WTC11 (cell line): ENCODE data around the gene TPRG1L. TPM values are rescaled to one million over a fixed set of nuclear protein-coding genes. Genes with fewer than 3 reads are reported as not detected.
A peak's percentile ranks its signal among the peaks of the same experiment; 100 is the strongest.

Experiments
- ATAC-seq: fragments of 200-7000 bp; cut with Tn5 transposase; 2 replicates; pipeline ENCODE4 v1.10.0; 2021; ENCODE audit warnings: mild to moderate bottlenecking, moderate library complexity
- CTCF ChIA-PET: fragments of 300-600 bp; sonication (Branson Sonifier 250); formaldehyde crosslinking; loops from one replicate; lab custom pipeline; 2021; ENCODE audit warnings: antibody characterized with exemption; lab: Charles Lee
- POLR2A ChIA-PET: fragments of 350-600 bp; sonication (Branson Sonifier 250); formaldehyde crosslinking; loops from one replicate; lab custom pipeline; 2021; ENCODE audit warnings: antibody characterized with exemption; lab: Charles Lee
- DNase-seq: peaks from one replicate; pipeline ENCODE4 v3.0.0; 2021; ENCODE audit warnings: low spot score
- H3K27ac Mint-ChIP-seq: 2 replicates; pipeline ENCODE4 v1.8.0; 2021; ENCODE audit warnings: mixed read lengths
- H3K27me3 Mint-ChIP-seq: 2 replicates; pipeline ENCODE4 v1.8.0; 2021; ENCODE audit warnings: low read depth, mild to moderate bottlenecking, moderate library complexity, mixed read lengths
- H3K36me3 Mint-ChIP-seq: 2 replicates; pipeline ENCODE4 v1.8.0; 2021; ENCODE audit warnings: mixed read lengths
- H3K4me1 Mint-ChIP-seq: 2 replicates; pipeline ENCODE4 v1.8.0; 2022; ENCODE audit warnings: mixed read lengths
- H3K4me3 Mint-ChIP-seq: 2 replicates; pipeline ENCODE4 v1.8.0; 2021; ENCODE audit warnings: mild to moderate bottlenecking, moderate library complexity, mixed read lengths
- H3K9me3 Mint-ChIP-seq: 2 replicates; pipeline ENCODE4 v1.8.0; 2021; ENCODE audit warnings: mixed read lengths
- ATF2 ChIP-seq: sonication (generic); formaldehyde crosslinking; IDR thresholded peaks from 2 replicates; pipeline ENCODE4 v1.8.1; 2022; ENCODE audit warnings: low read depth, missing genetic modification reagents, borderline replicate concordance
- E2F4 ChIP-seq: sonication (generic); formaldehyde crosslinking; IDR thresholded peaks from 2 replicates; pipeline ENCODE4 v1.8.1; 2022; ENCODE audit warnings: low read depth, mild to moderate bottlenecking, moderate library complexity, missing genetic modification reagents, borderline replicate concordance
- ERG ChIP-seq: fragments of 250-450 bp; sonication (Bioruptor Pico); IDR thresholded peaks from 2 replicates; pipeline ENCODE4 v1.8.0; 2021; ENCODE audit warnings: mild to moderate bottlenecking
- ETV6 ChIP-seq: sonication (generic); formaldehyde crosslinking; IDR thresholded peaks from 2 replicates; pipeline ENCODE4 v1.8.1; 2022; ENCODE audit warnings: mild to moderate bottlenecking, missing genetic modification reagents
- FOXJ3 ChIP-seq: sonication (generic); formaldehyde crosslinking; IDR thresholded peaks from 2 replicates; pipeline ENCODE4 v1.9.0; 2021; ENCODE audit warnings: missing genetic modification reagents, mild to moderate bottlenecking, borderline replicate concordance
- FOXP1 ChIP-seq: sonication (generic); formaldehyde crosslinking; IDR thresholded peaks from 2 replicates; pipeline ENCODE4 v1.8.0; 2022; ENCODE audit warnings: missing genetic modification reagents, mild to moderate bottlenecking, moderate library complexity, borderline replicate concordance
- HMGA2 ChIP-seq: fragments of 250-450 bp; sonication (Bioruptor Pico); IDR thresholded peaks from 2 replicates; pipeline ENCODE4 v1.4.0; 2021; ENCODE audit warnings: mild to moderate bottlenecking, moderate library complexity
- MYBL2 ChIP-seq: sonication (generic); formaldehyde crosslinking; IDR thresholded peaks from 2 replicates; pipeline ENCODE4 v1.8.1; 2023; ENCODE audit warnings: mild to moderate bottlenecking, moderate library complexity, missing genetic modification reagents
- NR2C2 ChIP-seq: sonication (generic); formaldehyde crosslinking; IDR thresholded peaks from 2 replicates; pipeline ENCODE4 v1.8.0; 2022; ENCODE audit warnings: mild to moderate bottlenecking, missing genetic modification reagents
- SMAD3 ChIP-seq: sonication (generic); formaldehyde crosslinking; IDR thresholded peaks from 2 replicates; pipeline ENCODE4 v1.8.0; 2022; ENCODE audit warnings: missing genetic modification reagents, mild to moderate bottlenecking, borderline replicate concordance
- ZBTB21 ChIP-seq: sonication (generic); formaldehyde crosslinking; IDR thresholded peaks from 2 replicates; pipeline ENCODE4 v1.8.1; 2023; ENCODE audit warnings: mild to moderate bottlenecking, missing genetic modification reagents, borderline replicate concordance
- ZNF219 ChIP-seq: sonication (generic); formaldehyde crosslinking; IDR thresholded peaks from 2 replicates; pipeline ENCODE4 v1.8.0; 2023; ENCODE audit warnings: missing genetic modification reagents, mild to moderate bottlenecking, borderline replicate concordance
- ZNF232 ChIP-seq: sonication (generic); formaldehyde crosslinking; IDR thresholded peaks from 2 replicates; pipeline ENCODE4 v1.8.0; 2022; ENCODE audit warnings: mild to moderate bottlenecking, missing genetic modification reagents
- ZNF416 ChIP-seq: fragments of 250-450 bp; sonication (Bioruptor Pico); IDR thresholded peaks from 2 replicates; pipeline ENCODE4 v1.9.0; 2021; ENCODE audit warnings: mild to moderate bottlenecking, inconsistent platforms
- ZNF532 ChIP-seq: fragments of 250-450 bp; sonication (Bioruptor Pico); IDR thresholded peaks from 2 replicates; pipeline ENCODE4 v1.9.0; 2021; ENCODE audit warnings: mild to moderate bottlenecking, borderline replicate concordance
- ZNF671 ChIP-seq: fragments of 250-450 bp; sonication (Bioruptor Pico); IDR thresholded peaks from 2 replicates; pipeline ENCODE4 v1.8.0; 2021; ENCODE audit warnings: mild to moderate bottlenecking
- total RNA-seq: library from RNA; stranded (reverse); gene quantifications from 3 replicates; pipeline ENCODE4 v1.2.3, GENCODE V29; 2021

TPRG1L gene
- total RNA-seq, 1 experiment from 2014 or later, result 20.9 TPM

- TF ChIP-seq HMGA2 (peak; percentile 91), ZNF671 (CRISPR knock-in tag) (no peak)
Measured at GRCh38 chr1:3661631-3662030, 36.8 kb downstream of the TPRG1L start.

GRCh38 chr1:3662080-3662671 is 37.4 kb downstream of the TPRG1L start:
- peaks cover 25% of the 10 kb centered on the region for H3K27me3 Mint-ChIP-seq
- no peak overlapping the region for H3K4me3 Mint-ChIP-seq
- H3K27ac Mint-ChIP-seq, result no peak overlapping the region
- TF ChIP-seq ZNF416, result no peak
- no peak for TF ChIP-seq ZNF532
- TF ChIP-seq ATF2, result no peak
- no peak for TF ChIP-seq ZBTB21 (CRISPR knock-in tag)
- no peak for TF ChIP-seq E2F4 (CRISPR knock-in tag)
- TF ChIP-seq ZNF232 (CRISPR knock-in tag), result no peak
- TF ChIP-seq ZNF219 (CRISPR knock-in tag), result no peak
- H3K4me1 Mint-ChIP-seq, result peaks cover 7% of the 10 kb centered on the region
- H3K36me3 Mint-ChIP-seq, result no peaks in the 10 kb centered on the region
- ATAC-seq (no peak), DNase-seq (peak; percentile 7)
- H3K9me3 Mint-ChIP-seq, result no peaks in the 10 kb centered on the region
- POLR2A ChIA-PET, result no interaction called here
- CTCF ChIA-PET, result interaction anchor here (1.7 kb wide), 1 partner anchor 65 kb away, joined by 6 read pairs; no protein-coding TSS in a partner anchor

More at GRCh38 chr1:3661631-3662030, 36.8 kb downstream of the TPRG1L start:
- H3K4me1 Mint-ChIP-seq, result peaks cover 7% of the 10 kb centered on the region
- H3K36me3 Mint-ChIP-seq, result no peaks in the 10 kb centered on the region
- peaks cover 31% of the 10 kb centered on the region for H3K27me3 Mint-ChIP-seq
- ChIA-PET CTCF (interaction anchor here (1.7 kb wide), 1 partner anchor 66 kb away, joined by 6 read pairs; no protein-coding TSS in a partner anchor), POLR2A (no interaction called here)
- H3K9me3 Mint-ChIP-seq, result no peaks in the 10 kb centered on the region
- no peak for ATAC-seq
- no peak overlapping the region for H3K27ac Mint-ChIP-seq
- DNase-seq, result no peak
- no peak overlapping the region for H3K4me3 Mint-ChIP-seq

GRCh38 chr1:3663999-3664699 is 39.3 kb downstream of the TPRG1L start:
- ChIA-PET CTCF (interaction anchor here (0.9 to 1.6 kb wide), 8 partner anchors 11 to 211 kb away, joined by 3 to 6 read pairs (median 4); no protein-coding TSS in a partner anchor), POLR2A (no interaction called here)
- H3K27ac Mint-ChIP-seq, result no peak overlapping the region
- H3K36me3 Mint-ChIP-seq, result no peaks in the 10 kb centered on the region
- ATAC-seq (peak; percentile 63), DNase-seq (peak; percentile 13)
- no peak overlapping the region for H3K4me3 Mint-ChIP-seq
- H3K9me3 Mint-ChIP-seq, result no peaks in the 10 kb centered on the region
- H3K27me3 Mint-ChIP-seq, result peaks cover 13% of the 10 kb centered on the region
- peaks cover 7% of the 10 kb centered on the region for H3K4me1 Mint-ChIP-seq
- no peak for TF ChIP-seq E2F4 (CRISPR knock-in tag)
- TF ChIP-seq SMAD3 (CRISPR knock-in tag), result no peak
- no peak for TF ChIP-seq FOXP1
- TF ChIP-seq ZNF671 (CRISPR knock-in tag), result no peak
- TF ChIP-seq ZBTB21 (CRISPR knock-in tag), result no peak
- TF ChIP-seq NR2C2 (CRISPR knock-in tag), result no peak
- no peak for TF ChIP-seq ETV6 (CRISPR knock-in tag)
- no peak for TF ChIP-seq FOXJ3 (CRISPR knock-in tag)
- TF ChIP-seq MYBL2 (CRISPR knock-in tag), result no peak
- TF ChIP-seq ERG (CRISPR knock-in tag), result no peak
